Stimulated activated CD4-positive, alpha-beta T cell treated with anti-CD3 and anti-CD28 coated beads, Interleukin-2, amount 100 ng/mL, for 24 hours (primary cell): Measurements from ENCODE around the gene DNAJB12.

Experiments
- DNase-seq, 2 donors: peaks; one replicate each; pipeline ENCODE4 v3.0.0-alpha.2; 2020

DNAJB12 gene

GRCh38 chr10:72285972-72286521 is 68.7 kb downstream of the DNAJB12 start:
- no peak for DNase-seq

DNA sequence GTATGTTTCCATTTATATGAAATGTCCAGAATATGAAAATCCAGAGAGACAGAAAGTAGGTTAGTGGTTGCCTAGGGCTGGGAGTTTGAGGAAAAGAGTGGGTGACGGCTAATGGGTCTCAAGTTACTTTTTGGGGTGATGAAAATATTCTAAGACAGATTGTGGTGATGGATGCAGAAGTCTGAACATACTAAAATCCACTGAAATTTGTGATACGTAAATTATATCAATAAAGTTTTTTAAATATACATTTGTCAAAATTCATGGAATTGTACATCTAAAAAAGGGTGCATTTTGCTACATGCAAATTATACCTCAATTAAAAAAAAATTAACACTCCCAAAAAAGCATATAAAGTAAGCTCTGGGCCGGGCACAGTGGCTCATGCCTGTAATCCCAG is 71.6 kb downstream of the DNAJB12 start:
- DNase-seq, result no peak
